Nephron progenitor cell (in vitro differentiated cells): ENCODE data around the gene GRPEL2.

Experiments
- DNase-seq: peaks from one replicate; pipeline ENCODE4 v3.0.0; 2021
- H3K27ac Mint-ChIP-seq: 2 replicates; pipeline ENCODE4 v1.8.0; 2021; ENCODE audit warnings: mild to moderate bottlenecking, moderate library complexity, mixed read lengths
- H3K27me3 Mint-ChIP-seq: 2 replicates; pipeline ENCODE4 v1.8.0; 2021; ENCODE audit warnings: mild to moderate bottlenecking, low read depth, mixed read lengths; ENCODE audit not compliant: poor library complexity
- H3K36me3 Mint-ChIP-seq: 2 replicates; pipeline ENCODE4 v1.8.0; 2021; ENCODE audit warnings: low read depth, mixed read lengths
- H3K4me1 Mint-ChIP-seq: 2 replicates; pipeline ENCODE4 v1.8.0; 2021; ENCODE audit warnings: mixed read lengths
- H3K4me3 Mint-ChIP-seq: 2 replicates; pipeline ENCODE4 v1.8.0; 2021; ENCODE audit warnings: mild to moderate bottlenecking, moderate library complexity, mixed read lengths
- H3K9me3 Mint-ChIP-seq: 2 replicates; pipeline ENCODE4 v1.8.0; 2021; ENCODE audit warnings: mild to moderate bottlenecking, moderate library complexity, mixed read lengths
- CTCF ChIP-seq: fragments of 200-600 bp; sonication (generic); IDR thresholded peaks from 2 replicates; pipeline ENCODE4 v1.5.0; 2021; ENCODE audit warnings: antibody characterized with exemption

Gene GRPEL2

GRCh38 chr5:149344151-149344550 is 1.1 kb upstream of the GRPEL2 start:
- TF ChIP-seq CTCF, result no peak
- no peak for DNase-seq
- Mint-ChIP-seq H3K4me3 (peak overlapping the region; percentile 96), H3K36me3 (peaks cover 10% of the 10 kb centered on the region), H3K27me3 (no peaks in the 10 kb centered on the region), H3K4me1 (peaks cover 35% of the 10 kb centered on the region), H3K27ac (peak overlapping the region; percentile 16), H3K9me3 (no peaks in the 10 kb centered on the region)

DNA sequence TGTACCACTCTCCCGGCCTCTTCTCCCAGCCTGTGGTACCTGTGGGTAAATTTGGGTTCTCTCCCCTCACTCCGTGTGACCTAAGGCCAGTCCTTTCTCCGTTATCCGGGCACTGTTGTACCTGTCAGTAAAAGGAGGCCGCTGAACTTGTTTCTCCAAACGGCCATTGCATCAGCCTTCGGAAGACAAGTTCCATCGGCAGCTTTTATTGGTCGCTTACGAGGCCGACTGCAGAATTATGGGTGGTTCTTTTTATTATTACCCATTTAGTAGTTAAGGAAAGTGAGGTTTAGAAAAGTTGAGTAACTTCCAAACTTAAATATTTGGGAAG is 558 bp downstream of the GRPEL2 start:
- Mint-ChIP-seq H3K36me3 (peaks cover 26% of the 10 kb centered on the region), H3K27ac (no peak overlapping the region), H3K27me3 (no peaks in the 10 kb centered on the region), H3K4me1 (peaks cover 35% of the 10 kb centered on the region), H3K9me3 (no peaks in the 10 kb centered on the region), H3K4me3 (peak overlapping the region; percentile 96)
- no peak for DNase-seq
- TF ChIP-seq CTCF, result no peak

GRCh38 chr5:149348518-149348917 is 3.2 kb downstream of the GRPEL2 start:
- H3K9me3 Mint-ChIP-seq, result no peaks in the 10 kb centered on the region
- H3K4me1 Mint-ChIP-seq, result peaks cover 35% of the 10 kb centered on the region
- no peak overlapping the region for H3K27ac Mint-ChIP-seq
- no peaks in the 10 kb centered on the region for H3K27me3 Mint-ChIP-seq
- TF ChIP-seq CTCF, result no peak
- DNase-seq, result no peak
- H3K4me3 Mint-ChIP-seq, result no peak overlapping the region
- peaks cover 48% of the 10 kb centered on the region for H3K36me3 Mint-ChIP-seq

DNA sequence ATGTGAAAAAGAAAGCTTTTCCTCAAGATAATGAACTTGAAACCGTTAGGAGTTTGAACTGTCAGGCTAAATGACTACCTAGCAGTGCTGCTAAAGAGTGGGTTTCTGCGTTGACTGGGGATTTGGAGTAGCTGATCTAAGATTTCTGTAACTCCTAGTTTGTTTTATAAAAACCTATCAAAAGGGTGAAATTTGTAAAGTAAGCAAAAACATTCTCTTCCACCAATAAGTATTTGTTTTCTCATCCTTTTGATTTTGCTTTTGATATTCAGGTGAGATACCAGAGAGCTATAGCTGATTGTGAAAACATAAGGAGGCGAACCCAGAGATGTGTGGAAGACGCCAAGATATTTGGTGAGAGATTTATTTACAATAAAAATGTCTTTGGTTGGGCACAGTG is 4.1 kb downstream of the GRPEL2 start:
- Mint-ChIP-seq H3K4me3 (no peak overlapping the region), H3K36me3 (peaks cover 55% of the 10 kb centered on the region), H3K9me3 (no peaks in the 10 kb centered on the region), H3K27ac (no peak overlapping the region), H3K4me1 (peaks cover 29% of the 10 kb centered on the region), H3K27me3 (no peaks in the 10 kb centered on the region)
- no peak for TF ChIP-seq CTCF
- DNase-seq, result no peak

DNA sequence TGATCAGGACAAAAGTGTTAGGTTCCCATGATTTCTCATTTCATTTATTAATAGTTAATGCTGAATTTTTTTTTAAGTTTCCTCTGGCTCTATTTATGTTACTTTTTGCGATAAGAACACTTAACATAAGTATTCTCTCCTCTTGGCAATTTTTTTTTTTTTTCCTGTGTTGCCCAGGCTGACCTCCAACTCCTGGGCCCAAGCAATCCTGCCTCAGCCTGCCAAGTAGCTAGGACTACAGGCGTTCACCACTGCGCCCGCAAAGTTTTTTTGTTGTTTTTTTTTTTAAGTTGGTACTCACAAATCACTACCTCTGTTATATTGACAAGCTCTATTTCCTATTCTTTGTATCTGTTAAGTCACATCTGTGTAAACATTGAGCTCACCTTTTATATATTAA is 6.9 kb downstream of the GRPEL2 start:
- H3K27me3 Mint-ChIP-seq, result no peaks in the 10 kb centered on the region
- peaks cover 13% of the 10 kb centered on the region for H3K4me1 Mint-ChIP-seq
- no peaks in the 10 kb centered on the region for H3K9me3 Mint-ChIP-seq
- DNase-seq, result no peak
- no peak overlapping the region for H3K27ac Mint-ChIP-seq
- H3K4me3 Mint-ChIP-seq, result no peak overlapping the region
- TF ChIP-seq CTCF, result no peak
- H3K36me3 Mint-ChIP-seq, result peaks cover 69% of the 10 kb centered on the region

DNA sequence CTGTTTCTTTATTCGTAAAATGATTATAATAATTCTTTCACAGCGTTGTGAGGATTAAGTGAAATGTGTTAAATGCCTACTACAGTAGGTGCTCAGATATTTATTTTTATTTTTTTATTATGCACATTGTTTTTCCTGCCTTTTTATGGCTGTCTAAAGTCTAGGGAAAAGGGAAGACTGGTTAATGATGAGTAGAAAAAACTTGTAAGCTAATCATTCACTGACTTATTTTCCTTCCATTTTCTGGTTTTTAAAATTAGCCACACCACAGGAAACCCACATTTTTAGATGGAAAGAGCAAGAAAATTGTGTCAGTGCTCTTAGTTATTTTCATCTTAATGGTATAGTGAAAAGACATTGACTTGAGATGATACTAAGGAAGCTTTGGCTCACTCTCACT is 8.6 kb downstream of the GRPEL2 start:
- Mint-ChIP-seq H3K36me3 (peaks cover 62% of the 10 kb centered on the region), H3K4me1 (peaks cover 20% of the 10 kb centered on the region), H3K4me3 (no peak overlapping the region), H3K9me3 (no peaks in the 10 kb centered on the region), H3K27me3 (no peaks in the 10 kb centered on the region), H3K27ac (no peak overlapping the region)
- TF ChIP-seq CTCF, result no peak
- DNase-seq, result no peak
